Loucy (cell line): Measurements from ENCODE around the gene RNF166.

ENCODE experiments used
- H2AFZ ChIP-seq: fragments of 200-600 bp; sonication (generic); 2 replicates; pipeline ENCODE4 v1.6.0; 2016; ENCODE audit warnings: antibody characterized with exemption, mild to moderate bottlenecking, low read length, moderate library complexity
- H3F3A ChIP-seq: fragments of 200-600 bp; 2 replicates; pipeline ENCODE4 v1.6.0; 2016; ENCODE audit warnings: antibody characterized with exemption, low read depth, mild to moderate bottlenecking
- H3K27me3 ChIP-seq: fragments of 200-600 bp; sonication (generic); 2 replicates; pipeline ENCODE4 v1.6.1; 2014; ENCODE audit warnings: low read length, mild to moderate bottlenecking; ENCODE audit not compliant: insufficient read depth, poor library complexity, severe bottlenecking
- H3K36me3 ChIP-seq: fragments of 200-600 bp; sonication (generic); 2 replicates; pipeline ENCODE4 v1.6.1; 2016; ENCODE audit warnings: low read length; ENCODE audit not compliant: insufficient read depth
- H3K4me1 ChIP-seq: fragments of 200-600 bp; sonication (generic); 2 replicates; pipeline ENCODE4 v1.5.1; 2014; ENCODE audit warnings: low read length, mild to moderate bottlenecking; ENCODE audit not compliant: insufficient read depth, poor library complexity, severe bottlenecking
- H3K4me2 ChIP-seq: fragments of 200-600 bp; sonication (generic); 2 replicates; pipeline ENCODE4 v1.6.0; 2014; ENCODE audit warnings: antibody characterized with exemption, low read length, low read depth, mild to moderate bottlenecking; ENCODE audit not compliant: poor library complexity, severe bottlenecking
- H3K4me3 ChIP-seq: fragments of 200-600 bp; sonication (generic); 2 replicates; pipeline ENCODE4 v1.5.1; 2014; ENCODE audit warnings: low read length, mild to moderate bottlenecking, mixed read lengths; ENCODE audit not compliant: poor library complexity, severe bottlenecking
- H3K79me2 ChIP-seq: fragments of 200-600 bp; sonication (generic); 2 replicates; pipeline ENCODE4 v1.6.1; 2014; ENCODE audit warnings: low read length; ENCODE audit not compliant: insufficient read depth
- H3K9ac ChIP-seq: fragments of 200-600 bp; sonication (generic); 2 replicates; pipeline ENCODE4 v1.6.0; 2014; ENCODE audit warnings: mild to moderate bottlenecking, low read depth, low read length, moderate library complexity; ENCODE audit not compliant: poor library complexity, severe bottlenecking
- H3K9me2 ChIP-seq: fragments of 200-600 bp; sonication (generic); replicated peaks from 2 replicates; pipeline ENCODE4 v1.6.1; 2016; ENCODE audit warnings: low read depth, low read length, mixed read lengths
- H3K9me3 ChIP-seq: fragments of 200-600 bp; sonication (generic); 2 replicates; pipeline ENCODE4 v1.6.1; 2014; ENCODE audit warnings: mild to moderate bottlenecking, antibody characterized with exemption, low read length, low read depth; ENCODE audit not compliant: insufficient read depth
- H4K20me1 ChIP-seq: fragments of 200-600 bp; sonication (generic); 2 replicates; pipeline ENCODE4 v1.6.0; 2014; ENCODE audit warnings: antibody characterized with exemption, low read length, mild to moderate bottlenecking; ENCODE audit not compliant: insufficient read depth, poor library complexity, severe bottlenecking
- CTCF ChIP-seq: fragments of 200-600 bp; sonication (generic); conservative IDR thresholded peaks from 2 replicates; pipeline ENCODE4 v1.5.1; 2014; ENCODE audit warnings: mild to moderate bottlenecking, antibody characterized with exemption, low read length
- EZH2phosphoT487 ChIP-seq: fragments of 200-600 bp; IDR thresholded peaks from 2 replicates; pipeline ENCODE4 v1.6.1; 2018; ENCODE audit warnings: antibody characterized with exemption, mild to moderate bottlenecking, moderate library complexity, borderline replicate concordance

RNF166 gene

DNA sequence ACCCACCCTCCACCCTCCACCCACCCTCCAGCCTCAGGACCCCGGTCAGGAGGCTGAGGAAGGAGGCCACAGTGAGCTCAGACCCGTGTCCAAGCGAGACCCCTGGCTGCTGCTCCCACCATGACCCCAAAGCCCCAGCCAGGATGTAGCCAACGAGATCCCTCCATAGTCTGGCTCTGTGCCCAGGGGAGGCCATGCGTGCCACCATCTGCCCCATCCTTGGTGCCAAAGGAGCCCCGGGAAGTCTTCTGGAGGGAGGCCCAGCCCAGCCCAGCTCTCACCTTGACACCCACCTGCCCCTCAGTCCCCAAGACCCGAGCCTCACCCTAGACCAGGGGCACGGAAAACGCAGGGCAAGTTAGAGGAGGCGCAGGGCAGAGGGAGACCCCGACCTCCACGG, 44.6 kb upstream of the RNF166 start:
- TF ChIP-seq CTCF (no peak), EZH2phosphoT487 (no peak)
- Histone ChIP-seq H3K4me1 (no peaks in the 10 kb centered on the region), H3K4me2 (no peak overlapping the region), H2AFZ (no peak overlapping the region), H3K27me3 (no peaks in the 10 kb centered on the region), H3K79me2 (peaks cover 27% of the 10 kb centered on the region; the same call in 1 of the 2 replicates), H3K4me3 (no peak overlapping the region), H3K9ac (no peak overlapping the region), H3F3A (no peaks in the 10 kb centered on the region), H3K9me2 (no peaks in the 10 kb centered on the region), H3K9me3 (no peaks in the 10 kb centered on the region), H3K36me3 (no peaks in the 10 kb centered on the region; the same call in 1 of the 2 replicates), H4K20me1 (peaks cover 5% of the 10 kb centered on the region)

- H3K79me2 ChIP-seq: peaks cover 23% of the 10 kb centered on the region; the same call in 1 of the 2 replicates
- no peak overlapping the region for H3K9ac ChIP-seq
- H3K36me3 ChIP-seq: no peaks in the 10 kb centered on the region; the same call in 1 of the 2 replicates
- H3F3A ChIP-seq: no peaks in the 10 kb centered on the region
- TF ChIP-seq CTCF (no peak), EZH2phosphoT487 (no peak)
- H2AFZ ChIP-seq: no peak overlapping the region
- no peaks in the 10 kb centered on the region for H3K9me2 ChIP-seq
- no peak overlapping the region for H3K4me3 ChIP-seq
- H4K20me1 ChIP-seq: peaks cover 5% of the 10 kb centered on the region
- H3K4me1 ChIP-seq: no peaks in the 10 kb centered on the region
- no peak overlapping the region for H3K4me2 ChIP-seq
- no peaks in the 10 kb centered on the region for H3K9me3 ChIP-seq
- no peaks in the 10 kb centered on the region for H3K27me3 ChIP-seq
Observed at GRCh38 chr16:88749358-88749757, 43.1 kb upstream of the RNF166 start.

- no peak for TF ChIP-seq EZH2phosphoT487
- TF ChIP-seq CTCF: no peak
- H4K20me1 ChIP-seq: peaks cover 8% of the 10 kb centered on the region
- no peaks in the 10 kb centered on the region for H3F3A ChIP-seq
- H3K4me3 ChIP-seq: no peak overlapping the region
- no peaks in the 10 kb centered on the region; the same call in 1 of the 2 replicates for H3K36me3 ChIP-seq
- no peaks in the 10 kb centered on the region for H3K9me3 ChIP-seq
- H3K27me3 ChIP-seq: no peaks in the 10 kb centered on the region
- no peak overlapping the region for H2AFZ ChIP-seq
- H3K4me1 ChIP-seq: no peaks in the 10 kb centered on the region
- no peak overlapping the region for H3K9ac ChIP-seq
- H3K79me2 ChIP-seq: peaks cover 13% of the 10 kb centered on the region; the same call in 1 of the 2 replicates
- H3K9me2 ChIP-seq: no peaks in the 10 kb centered on the region
- H3K4me2 ChIP-seq: no peak overlapping the region
Observed at GRCh38 chr16:88748364-88748763, 42.2 kb upstream of the RNF166 start.
